Left ventricle myocardium inferior (tissue), 1 donor: ENCODE measurements around the gene RCSD1. TPM values are rescaled to one million over a fixed set of nuclear protein-coding genes. Genes with fewer than 3 reads are reported as not detected.

Experiments
- DNase-seq: peaks from one replicate; pipeline ENCODE4 v3.0.0-alpha.2; 2020
- H3K27ac ChIP-seq: fragments of 200-600 bp; replicated peaks from 2 replicates; pipeline ENCODE4 v1.8.0; 2021
- H3K27me3 ChIP-seq: fragments of 200-600 bp; 2 replicates; pipeline ENCODE4 v1.8.0; 2021; ENCODE audit warnings: low read depth
- H3K36me3 ChIP-seq: fragments of 200-600 bp; 2 replicates; pipeline ENCODE4 v1.8.0; 2021
- H3K4me1 ChIP-seq: fragments of 200-600 bp; 2 replicates; pipeline ENCODE4 v1.8.0; 2021
- H3K4me3 ChIP-seq: fragments of 200-600 bp; 2 replicates; pipeline ENCODE4 v1.8.0; 2021; ENCODE audit warnings: mild to moderate bottlenecking, moderate library complexity
- H3K9me3 ChIP-seq: fragments of 200-600 bp; replicated peaks from 2 replicates; pipeline ENCODE4 v1.8.0; 2021
- CTCF ChIP-seq: fragments of 200-600 bp; IDR thresholded peaks from 2 replicates; pipeline ENCODE4 v1.8.0; 2021; ENCODE audit warnings: antibody characterized with exemption, mild to moderate bottlenecking, borderline replicate concordance
- intact Hi-C: fragments of 100-400 bp; cut with micrococcal nuclease; formaldehyde crosslinking; loops from one replicate; pipeline ENCODE4 v1.11.0; 2022
- total RNA-seq: library from RNA; stranded (reverse); fragmentation: NEBNext Ultra II Directional; extraction: Animal tissue kit (Norgen Biotek cat#: 25700); gene quantifications from one replicate; pipeline ENCODE4 v1.2.1, GENCODE V29; 2021
- donor health status: DM: no; HTN: yes; CAD: no; lungs with severe emphysema.

RCSD1 gene
- total RNA-seq, 1 donor from 2014 or later: 42.7 TPM

- Histone ChIP-seq H3K9me3 (no peaks in the 10 kb centered on the region), H3K27ac (no peak overlapping the region), H3K4me3 (no peak overlapping the region), H3K36me3 (peaks cover 8% of the 10 kb centered on the region), H3K27me3 (no peaks in the 10 kb centered on the region), H3K4me1 (peaks cover 77% of the 10 kb centered on the region)
- no peak for TF ChIP-seq CTCF
- intact Hi-C loops: no loop called here
- no peak for DNase-seq
These were observed 46.3 kb downstream of the RCSD1 start for GRCh38 chr1:167676205-167676915.

- Histone ChIP-seq H3K4me1 (peaks cover 77% of the 10 kb centered on the region), H3K27ac (no peak overlapping the region), H3K27me3 (no peaks in the 10 kb centered on the region), H3K36me3 (peaks cover 8% of the 10 kb centered on the region), H3K4me3 (no peak overlapping the region), H3K9me3 (no peaks in the 10 kb centered on the region)
- intact Hi-C loops: no loop called here
- no peak for DNase-seq
- no peak for TF ChIP-seq CTCF
These were observed 47.1 kb downstream of the RCSD1 start for GRCh38 chr1:167676916-167677848.

- H3K9me3 ChIP-seq: no peaks in the 10 kb centered on the region
- H3K36me3 ChIP-seq: peaks cover 8% of the 10 kb centered on the region
- no peak for TF ChIP-seq CTCF
- H3K4me1 ChIP-seq: peaks cover 78% of the 10 kb centered on the region
- DNase-seq: no peak
- peak overlapping the region; percentile 22 for H3K27ac ChIP-seq
- H3K4me3 ChIP-seq: no peak overlapping the region
- H3K27me3 ChIP-seq: no peaks in the 10 kb centered on the region
- intact Hi-C loops: no loop called here
These were observed 48.4 kb downstream of the RCSD1 start for GRCh38 chr1:167678422-167678821.

- Histone ChIP-seq H3K4me3 (no peak overlapping the region), H3K4me1 (peaks cover 79% of the 10 kb centered on the region), H3K27ac (peak overlapping the region; percentile 93), H3K9me3 (no peaks in the 10 kb centered on the region), H3K27me3 (no peaks in the 10 kb centered on the region), H3K36me3 (peaks cover 3% of the 10 kb centered on the region)
- no peak for DNase-seq
- intact Hi-C loops: no loop called here
- no peak for TF ChIP-seq CTCF
These were observed 48.8 kb downstream of the RCSD1 start for GRCh38 chr1:167678838-167679237.

GRCh38 chr1:167679714-167680113 lies 49.7 kb downstream of the RCSD1 start:
- Histone ChIP-seq H3K27ac (peak overlapping the region; percentile 93), H3K36me3 (no peaks in the 10 kb centered on the region), H3K27me3 (no peaks in the 10 kb centered on the region), H3K4me3 (no peak overlapping the region), H3K9me3 (no peaks in the 10 kb centered on the region), H3K4me1 (peaks cover 88% of the 10 kb centered on the region)
- no peak for DNase-seq
- TF ChIP-seq CTCF: no peak
- intact Hi-C loops: no loop called here
